Stomach smooth muscle (tissue), 2 donors: ENCODE results near the gene SMIM33.
A peak's percentile ranks its signal among the peaks of the same experiment; 100 is the strongest.

Experiments
- H3K27ac ChIP-seq: one replicate; pipeline ENCODE4 v1.7.0; 2013; ENCODE audit warnings: mild to moderate bottlenecking, low read length, inconsistent platforms
- H3K27me3 ChIP-seq, 2 donors: one replicate each; pipeline ENCODE4 v1.7.0; 2013; ENCODE audit warnings: low read length in 2 of 2; ENCODE audit not compliant: insufficient read depth in 2 of 2, control insufficient read depth in 1 of 2
- H3K36me3 ChIP-seq, 2 donors: one replicate each; pipeline ENCODE4 v1.7.0; 2013; ENCODE audit warnings: low read length in 2 of 2; ENCODE audit not compliant: control insufficient read depth in 2 of 2, insufficient read depth in 2 of 2
- H3K4me1 ChIP-seq: one replicate; pipeline ENCODE4 v1.7.0; 2013; ENCODE audit warnings: low read length; ENCODE audit not compliant: control insufficient read depth, insufficient read depth
- H3K4me3 ChIP-seq, 2 donors: one replicate each; pipeline ENCODE4 v1.7.0; 2013; ENCODE audit warnings: low read length in 2 of 2
- H3K9ac ChIP-seq, 2 donors: one replicate each; pipeline ENCODE4 v1.7.0; 2013; ENCODE audit warnings: low read length in 2 of 2, mild to moderate bottlenecking in 1 of 2
- H3K9me3 ChIP-seq, 2 donors: one replicate each; pipeline ENCODE4 v1.7.0; 2013; ENCODE audit warnings: low read length in 2 of 2; ENCODE audit not compliant: control insufficient read depth in 2 of 2
- donor health status: healthy.
- donor health status: Pancreatic carcinoma.

The SMIM33 gene

GRCh38 chr5:139457653-139458306 is 13.0 kb upstream of the SMIM33 start:
- Histone ChIP-seq H3K27ac (no peak overlapping the region), H3K4me1 (no peaks in the 10 kb centered on the region), H3K36me3 (no peaks in the 10 kb centered on the region), H3K9ac (no peak overlapping the region), H3K27me3 (no peaks in the 10 kb centered on the region), H3K4me3 (no peak overlapping the region), H3K9me3 (no peaks in the 10 kb centered on the region)

- Histone ChIP-seq H3K9ac (no peak overlapping the region), H3K27me3 (no peaks in the 10 kb centered on the region), H3K27ac (no peak overlapping the region), H3K4me1 (no peaks in the 10 kb centered on the region), H3K36me3 (no peaks in the 10 kb centered on the region), H3K9me3 (no peaks in the 10 kb centered on the region), H3K4me3 (no peak overlapping the region)
These were observed 12.0 kb upstream of the SMIM33 start for GRCh38 chr5:139458580-139459407.

GRCh38 chr5:139459451-139459934 is 11.3 kb upstream of the SMIM33 start:
- Histone ChIP-seq H3K36me3 (no peaks in the 10 kb centered on the region), H3K4me1 (no peaks in the 10 kb centered on the region), H3K27ac (no peak overlapping the region), H3K9ac (no peak overlapping the region), H3K9me3 (no peaks in the 10 kb centered on the region), H3K4me3 (no peak overlapping the region), H3K27me3 (no peaks in the 10 kb centered on the region)

- no peaks in the 10 kb centered on the region for H3K9me3 ChIP-seq
- no peak overlapping the region for H3K27ac ChIP-seq
- H3K4me3 ChIP-seq, result no peak overlapping the region
These were observed 10.3 kb upstream of the SMIM33 start for GRCh38 chr5:139460455-139460854.

GRCh38 chr5:139461176-139461575 is 9.6 kb upstream of the SMIM33 start:
- H3K4me1 ChIP-seq, result no peaks in the 10 kb centered on the region
- no peak overlapping the region for H3K27ac ChIP-seq
- no peaks in the 10 kb centered on the region for H3K36me3 ChIP-seq
- no peaks in the 10 kb centered on the region for H3K9me3 ChIP-seq
- no peak overlapping the region for H3K9ac ChIP-seq
- H3K27me3 ChIP-seq, result no peaks in the 10 kb centered on the region
- H3K4me3 ChIP-seq, result peak overlapping the region in 1 of 2 donors; percentile 49

More at GRCh38 chr5:139460455-139460854, 10.3 kb upstream of the SMIM33 start:
- Histone ChIP-seq H3K9ac (no peak overlapping the region), H3K36me3 (no peaks in the 10 kb centered on the region), H3K27me3 (no peaks in the 10 kb centered on the region), H3K4me1 (no peaks in the 10 kb centered on the region)

GRCh38 chr5:139461698-139462097 is 9.1 kb upstream of the SMIM33 start:
- Histone ChIP-seq H3K4me3 (peak overlapping the region in 1 of 2 donors; percentile 49), H3K27ac (no peak overlapping the region), H3K4me1 (no peaks in the 10 kb centered on the region), H3K27me3 (no peaks in the 10 kb centered on the region), H3K9ac (no peak overlapping the region), H3K36me3 (no peaks in the 10 kb centered on the region), H3K9me3 (no peaks in the 10 kb centered on the region)

- peak within 1 kb of the TSS in 1 of 2 donors; percentile 29 for H3K9ac ChIP-seq
- no peaks in the 10 kb centered on the region for H3K27me3 ChIP-seq
- no peaks in the 10 kb centered on the region for H3K36me3 ChIP-seq
- peak within 1 kb of the TSS; percentile 37 for H3K27ac ChIP-seq
- H3K4me1 ChIP-seq, result no peaks in the 10 kb centered on the region
- no peaks in the 10 kb centered on the region for H3K9me3 ChIP-seq
- peak within 1 kb of the TSS in 1 of 2 donors; percentile 49 for H3K4me3 ChIP-seq
These were observed 8.1 kb upstream of the SMIM33 start, which contains the start of gene ECSCR for GRCh38 chr5:139462586-139463276. TSS of gene ECSCR (minus strand) at chr5:139462743. CDS start at chr5:139462670, 73 bp downstream.

GRCh38 chr5:139468421-139468931 is 2.3 kb upstream of the SMIM33 start:
- H3K4me1 ChIP-seq, result no peaks in the 10 kb centered on the region

GRCh38 chr5:139472386-139473030 is 1.7 kb downstream of the SMIM33 start:
- H3K4me3 ChIP-seq, result no peak overlapping the region
- peaks cover 0 to 3% of the 10 kb centered on the region in 2 donors for H3K36me3 ChIP-seq
- no peak overlapping the region for H3K9ac ChIP-seq
- no peaks in the 10 kb centered on the region for H3K9me3 ChIP-seq
- H3K27ac ChIP-seq, result peak overlapping the region; percentile 11
- peaks cover 10% of the 10 kb centered on the region for H3K4me1 ChIP-seq
- H3K27me3 ChIP-seq, result no peaks in the 10 kb centered on the region

More at GRCh38 chr5:139468421-139468931, 2.3 kb upstream of the SMIM33 start:
- no peak overlapping the region for H3K27ac ChIP-seq
- H3K4me3 ChIP-seq, result no peak overlapping the region
- no peak overlapping the region for H3K9ac ChIP-seq
- H3K9me3 ChIP-seq, result no peaks in the 10 kb centered on the region
- H3K36me3 ChIP-seq, result no peaks in the 10 kb centered on the region
- H3K27me3 ChIP-seq, result no peaks in the 10 kb centered on the region

- Histone ChIP-seq H3K27me3 (no peaks in the 10 kb centered on the region), H3K9me3 (no peaks in the 10 kb centered on the region), H3K27ac (peak overlapping the region; percentile 11), H3K36me3 (peaks cover 0 to 3% of the 10 kb centered on the region in 2 donors), H3K9ac (no peak overlapping the region), H3K4me3 (no peak overlapping the region), H3K4me1 (peaks cover 10% of the 10 kb centered on the region)
These were observed 2.3 kb downstream of the SMIM33 start for GRCh38 chr5:139473105-139473504.
